Pons (tissue), 1 donor: ENCODE results near the gene DCUN1D3.
A peak's percentile ranks its signal among the peaks of the same experiment; 100 is the strongest.
"Not testable (repeated sequence)": the region's sequence is repeated elsewhere in the genome, so short reads cannot be mapped to it uniquely, and the experiment has no call there.

Experiments
- DNase-seq: peaks from one replicate; pipeline ENCODE4 v3.0.0-alpha.2; 2016; ENCODE audit warnings: low spot score

DCUN1D3 gene

DNA sequence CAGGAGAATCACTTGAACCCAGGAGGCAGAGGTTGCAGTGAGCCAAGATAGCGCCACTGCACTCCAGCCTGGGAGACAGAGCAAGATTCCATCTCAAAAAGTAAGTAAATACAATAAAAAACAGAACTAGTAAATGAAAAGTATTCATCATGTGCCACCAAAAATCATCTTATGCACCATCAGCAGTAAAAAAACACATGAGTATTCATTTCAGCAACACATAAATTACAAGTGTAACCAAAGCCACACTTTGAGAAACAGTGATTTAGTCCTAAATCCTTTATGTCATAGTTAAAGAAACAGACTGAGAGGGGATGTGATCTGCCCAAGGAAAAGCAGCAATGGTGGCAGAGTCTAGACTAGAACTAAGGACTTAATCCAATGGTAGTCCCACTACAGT is 13.0 kb downstream of the DCUN1D3 start:
- DNase-seq, result no peak

DNA sequence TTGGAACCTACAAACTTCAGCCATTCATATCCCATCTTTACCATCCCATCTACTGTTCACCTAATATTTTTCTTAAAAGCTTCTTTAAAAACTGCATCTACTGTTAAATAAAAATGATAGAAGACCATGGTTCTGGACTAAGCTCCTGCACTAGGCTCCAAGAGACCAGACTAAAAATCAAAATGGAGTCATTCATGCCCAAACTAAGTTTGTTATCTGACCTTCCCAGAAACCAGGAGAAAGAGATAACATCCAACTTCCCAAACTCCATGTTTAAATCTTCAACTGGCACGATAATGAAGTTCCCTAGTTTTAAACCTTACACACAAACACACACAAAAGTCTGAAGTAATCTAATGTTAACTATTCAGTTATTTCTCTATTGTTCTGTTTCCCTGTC is 13.8 kb downstream of the DCUN1D3 start:
- no peak for DNase-seq

DNA sequence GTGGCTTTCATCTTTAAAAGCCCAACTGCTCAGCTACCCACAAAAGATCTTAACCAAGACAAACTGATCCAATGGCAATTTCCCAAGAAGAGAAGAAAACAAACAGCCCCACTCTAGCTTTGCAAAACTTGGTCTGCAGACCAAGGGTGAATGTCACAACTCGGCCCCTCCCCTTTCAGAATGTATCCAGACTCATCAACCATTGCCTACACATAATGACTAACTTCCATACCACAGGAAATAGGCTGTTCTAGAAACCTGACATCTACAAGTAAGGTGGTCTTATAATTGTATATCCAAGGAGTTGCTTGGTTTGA is 16.0 kb downstream of the DCUN1D3 start:
- DNase-seq, result no peak

DNA sequence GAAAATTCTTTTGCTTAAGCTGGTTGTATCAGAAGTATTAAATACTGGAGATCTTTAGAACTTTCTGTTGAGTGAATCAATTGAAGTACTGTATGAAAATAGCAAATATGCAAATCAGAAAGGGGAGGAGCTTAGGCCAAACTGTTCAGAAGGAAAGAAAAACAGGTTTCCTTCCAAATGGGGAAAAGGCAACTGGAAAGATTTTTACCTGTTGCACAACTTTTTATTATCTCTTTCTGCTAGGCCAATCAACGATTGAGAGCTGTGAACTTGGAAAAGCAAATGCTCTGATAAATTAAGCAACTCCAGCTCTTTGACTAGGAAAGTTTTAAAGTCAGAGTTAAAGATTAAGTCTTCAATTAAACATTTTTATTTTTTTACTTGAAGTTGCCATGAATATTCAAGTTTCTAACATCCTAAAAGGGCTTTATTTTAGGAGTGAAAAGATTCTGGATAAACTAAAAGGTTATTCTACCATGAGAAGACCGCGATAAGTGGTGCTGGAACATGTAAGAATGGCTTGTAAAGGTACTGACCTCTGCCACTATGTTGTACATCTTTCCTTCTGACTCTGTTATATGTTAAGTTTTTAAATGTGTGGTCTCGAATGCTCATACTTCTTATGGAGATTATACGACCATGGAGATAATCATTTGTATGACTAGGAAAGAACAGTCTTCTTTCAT is 16.5 kb downstream of the DCUN1D3 start:
- DNase-seq, result no peak

DNA sequence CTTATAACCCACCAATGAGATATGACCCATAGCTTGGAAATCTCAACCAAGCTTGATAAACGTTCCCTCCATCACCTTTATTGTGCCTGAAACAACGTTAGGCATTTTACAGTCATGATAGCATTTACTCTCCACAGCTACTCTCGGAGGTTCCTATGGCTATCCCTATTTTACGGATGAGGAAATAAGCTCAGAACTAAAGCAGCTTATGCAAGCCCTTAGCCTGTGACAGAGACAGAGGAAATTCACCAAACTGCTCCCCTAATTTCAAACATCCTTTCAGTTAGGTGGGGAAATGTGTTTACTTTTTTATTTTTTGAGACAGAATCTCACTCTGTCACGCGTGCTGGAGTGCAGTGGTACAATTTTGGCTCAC is 18.7 kb downstream of the DCUN1D3 start:
- DNase-seq, result no peak

DNA sequence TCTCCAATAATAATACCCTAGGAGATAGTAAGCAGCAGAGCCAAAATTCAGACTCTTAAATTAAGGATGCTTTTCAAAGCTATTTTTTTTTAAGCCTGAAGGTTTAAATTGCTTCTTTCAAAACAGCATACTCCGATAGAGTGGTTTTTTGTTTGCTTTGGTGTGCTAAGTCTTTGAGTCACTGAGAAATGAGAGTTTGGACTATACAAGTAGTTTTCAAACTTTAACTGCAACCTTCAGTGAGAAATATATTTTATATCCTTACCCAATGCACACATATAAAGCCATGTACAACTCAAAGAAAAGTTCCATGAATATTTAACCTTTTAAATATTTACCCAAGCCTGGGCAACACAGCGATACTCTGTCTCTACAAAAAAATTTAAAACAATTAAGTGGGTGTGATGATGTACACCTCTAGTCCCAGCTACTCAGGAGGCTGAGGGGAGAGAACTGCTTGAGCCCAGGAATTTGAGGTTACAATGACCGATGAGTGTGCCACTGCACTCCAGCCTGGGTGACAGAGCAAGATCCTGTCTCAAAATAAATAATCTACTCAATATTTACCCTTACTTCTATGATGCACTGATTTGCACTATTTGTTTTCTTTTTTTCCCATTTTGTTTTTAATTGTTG is 19.2 kb downstream of the DCUN1D3 start:
- DNase-seq, result no peak

DNA sequence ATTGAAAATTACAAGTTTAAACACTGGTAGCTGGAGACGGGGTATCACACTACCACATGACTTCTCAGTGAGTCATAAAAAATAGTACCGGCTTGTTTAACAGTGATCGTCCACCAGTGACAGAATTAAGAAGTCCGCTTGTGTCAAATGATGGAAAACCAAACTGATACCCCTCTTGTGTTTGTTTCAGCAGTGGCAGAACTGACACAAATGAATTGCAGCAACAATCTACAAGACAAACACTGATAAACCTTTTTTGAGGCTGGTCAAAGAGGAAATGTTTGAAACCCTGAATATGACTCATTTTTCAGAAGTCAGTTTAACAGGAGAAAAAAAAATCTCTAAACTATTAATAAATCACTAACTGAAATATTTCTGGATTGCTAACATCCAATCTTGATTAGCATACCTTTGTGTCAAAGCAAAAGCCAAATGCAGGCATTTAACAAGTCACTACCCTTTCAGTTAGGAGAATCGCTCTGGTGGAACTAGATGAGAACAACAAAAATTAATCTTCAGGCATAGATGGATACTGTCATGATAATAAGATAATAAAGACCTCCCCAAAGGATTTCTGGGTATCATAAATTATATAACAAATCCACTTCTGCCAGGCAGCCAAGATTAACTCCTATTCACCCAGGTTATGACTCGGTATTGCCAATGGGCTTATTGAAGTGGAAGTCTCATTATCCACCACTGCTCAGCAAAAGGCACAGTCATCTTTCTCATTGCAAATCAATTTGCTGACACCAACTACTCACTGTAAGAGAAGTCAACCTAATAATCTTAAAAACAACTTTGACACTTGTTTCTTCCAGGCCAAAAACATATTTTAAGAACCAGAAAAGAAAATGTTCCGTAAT is 20.8 kb downstream of the DCUN1D3 start:
- no peak for DNase-seq

DNA sequence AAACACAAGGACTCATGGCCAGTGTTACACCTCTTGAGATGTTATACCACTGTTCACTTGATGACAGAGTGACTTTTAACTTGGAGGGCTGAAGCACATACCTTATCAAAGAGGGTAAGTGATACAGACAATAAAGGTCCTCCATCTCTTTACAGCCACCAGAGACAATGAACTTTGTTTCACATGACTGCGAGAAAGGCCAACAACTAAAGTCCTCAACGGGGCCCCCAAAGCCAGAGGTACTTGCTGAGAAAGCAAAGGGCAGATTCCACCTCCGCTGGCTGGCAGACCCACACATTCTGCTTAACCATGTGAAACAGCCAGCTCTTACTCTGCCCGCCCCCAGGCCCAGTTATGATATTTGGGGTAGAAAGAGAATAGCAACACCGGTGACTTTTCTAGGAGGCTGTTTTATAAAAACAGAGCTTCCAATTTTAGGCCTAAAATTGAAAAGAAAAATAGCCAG is 21.4 kb downstream of the DCUN1D3 start:
- DNase-seq, result no peak

DNA sequence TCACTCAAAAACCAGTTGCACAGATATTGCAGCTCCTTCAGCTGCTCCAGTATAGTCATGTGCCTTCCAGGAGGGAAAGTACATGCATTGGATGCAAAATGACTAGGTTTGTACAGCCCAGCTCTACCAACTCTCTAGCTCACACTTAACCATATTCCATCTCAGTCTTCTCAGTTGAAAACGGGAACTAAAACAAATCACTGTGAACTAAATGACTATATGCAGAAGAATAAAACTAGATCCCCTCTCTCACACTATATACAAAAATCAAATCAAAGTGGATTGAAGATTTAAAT is 24.9 kb downstream of the DCUN1D3 start:
- peak; percentile 37 for DNase-seq

DNA sequence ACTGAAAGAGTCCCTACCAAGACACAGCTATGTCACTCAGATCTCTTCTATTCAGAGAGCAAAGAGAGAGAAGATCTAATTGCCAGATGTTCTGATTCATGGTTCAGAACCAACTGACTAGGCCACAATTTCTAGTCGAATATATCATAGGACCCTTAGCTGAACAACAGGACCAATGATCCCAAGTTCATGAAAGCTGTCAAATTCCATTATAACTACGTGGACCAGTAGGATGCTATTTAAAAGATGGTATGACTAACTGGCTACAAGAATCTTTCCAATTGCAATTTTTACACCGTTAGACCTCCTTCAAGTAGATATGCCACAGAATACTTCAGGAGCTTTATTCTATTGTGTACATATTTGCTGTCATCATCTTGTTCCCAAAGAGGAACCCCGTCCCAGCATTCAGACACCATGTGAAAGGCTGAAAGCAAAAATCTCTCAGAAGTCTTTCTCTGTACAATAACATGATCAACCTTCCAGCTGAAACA is 26.0 kb downstream of the DCUN1D3 start:
- no peak for DNase-seq

DNA sequence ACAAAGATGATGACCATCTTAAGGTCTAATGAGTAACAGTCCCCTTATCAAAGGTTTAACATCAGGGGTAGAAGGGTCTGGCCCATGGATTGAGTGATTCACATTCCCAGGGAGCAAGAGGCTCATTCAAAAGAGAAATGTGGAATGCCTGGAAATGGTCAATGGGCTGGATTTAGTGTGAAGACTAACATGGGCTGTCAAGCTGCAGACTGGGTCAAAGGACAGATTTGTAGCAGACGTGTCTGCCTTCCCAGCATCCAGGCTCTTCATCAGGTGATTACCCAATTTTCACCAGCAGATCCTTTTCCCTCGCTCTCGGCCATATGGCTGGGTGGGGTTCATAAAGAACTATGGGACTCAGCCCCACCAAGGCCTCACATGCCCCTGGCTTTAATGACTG is 26.8 kb downstream of the DCUN1D3 start:
- no peak for DNase-seq

DNA sequence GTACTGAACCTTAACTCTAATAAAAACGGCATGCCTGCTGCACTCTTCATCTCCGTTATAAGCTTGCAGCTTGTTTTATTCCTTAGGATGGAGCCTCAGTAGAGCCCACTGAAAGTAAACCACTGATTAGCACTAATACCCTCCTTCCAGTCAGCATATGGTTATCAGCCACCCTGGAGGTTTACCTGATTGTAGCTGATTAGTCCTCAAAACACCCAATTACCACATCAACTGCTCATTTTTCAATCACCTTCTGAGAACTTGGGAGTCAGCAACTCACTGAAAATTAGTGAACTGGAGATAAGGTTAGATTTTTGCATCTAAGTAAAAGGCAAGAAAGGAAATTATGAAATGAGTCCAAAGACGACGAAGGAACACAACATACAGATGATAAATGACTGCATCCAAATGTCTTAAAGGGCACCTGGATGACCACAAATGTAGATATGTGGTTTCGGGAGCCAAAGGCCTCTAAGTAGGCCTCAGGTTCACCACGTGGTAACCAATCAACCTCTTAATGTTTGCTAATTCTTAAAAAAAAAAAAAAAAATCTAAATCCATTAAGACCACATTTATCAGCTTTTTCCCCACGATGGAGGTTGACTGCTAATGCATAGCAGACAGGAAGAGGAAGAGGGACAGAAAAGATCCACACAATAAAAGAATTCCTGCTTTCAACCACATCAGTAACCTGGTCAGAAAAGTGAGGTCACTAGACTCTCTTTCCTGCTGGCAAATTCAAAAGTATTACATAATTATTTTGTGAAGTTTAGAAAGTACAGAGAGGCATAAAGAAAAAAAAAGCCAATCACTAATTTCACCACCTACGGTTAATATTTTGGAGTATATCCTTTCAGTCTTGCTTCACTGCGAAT is 28.0 kb downstream of the DCUN1D3 start:
- no peak for DNase-seq

DNA sequence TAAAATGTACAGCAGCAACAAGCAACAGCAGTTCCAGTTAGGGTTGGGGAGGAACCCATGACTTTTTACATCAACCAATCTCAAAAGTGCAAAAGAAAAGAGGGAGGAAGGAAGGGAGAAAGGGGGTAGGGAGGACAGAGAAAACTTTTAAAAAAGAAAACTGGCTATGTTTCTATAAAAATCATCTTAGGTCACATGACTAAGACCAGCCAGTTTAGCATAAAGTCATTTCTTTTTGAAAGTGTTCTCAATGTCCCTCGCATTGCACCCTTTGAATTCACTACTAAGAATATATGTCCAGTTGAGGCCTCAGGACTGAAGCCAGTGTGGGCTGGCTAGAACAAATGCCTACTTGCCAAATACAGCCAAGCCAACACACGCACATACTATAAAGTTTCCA is 28.9 kb downstream of the DCUN1D3 start:
- DNase-seq, result no peak

DNA sequence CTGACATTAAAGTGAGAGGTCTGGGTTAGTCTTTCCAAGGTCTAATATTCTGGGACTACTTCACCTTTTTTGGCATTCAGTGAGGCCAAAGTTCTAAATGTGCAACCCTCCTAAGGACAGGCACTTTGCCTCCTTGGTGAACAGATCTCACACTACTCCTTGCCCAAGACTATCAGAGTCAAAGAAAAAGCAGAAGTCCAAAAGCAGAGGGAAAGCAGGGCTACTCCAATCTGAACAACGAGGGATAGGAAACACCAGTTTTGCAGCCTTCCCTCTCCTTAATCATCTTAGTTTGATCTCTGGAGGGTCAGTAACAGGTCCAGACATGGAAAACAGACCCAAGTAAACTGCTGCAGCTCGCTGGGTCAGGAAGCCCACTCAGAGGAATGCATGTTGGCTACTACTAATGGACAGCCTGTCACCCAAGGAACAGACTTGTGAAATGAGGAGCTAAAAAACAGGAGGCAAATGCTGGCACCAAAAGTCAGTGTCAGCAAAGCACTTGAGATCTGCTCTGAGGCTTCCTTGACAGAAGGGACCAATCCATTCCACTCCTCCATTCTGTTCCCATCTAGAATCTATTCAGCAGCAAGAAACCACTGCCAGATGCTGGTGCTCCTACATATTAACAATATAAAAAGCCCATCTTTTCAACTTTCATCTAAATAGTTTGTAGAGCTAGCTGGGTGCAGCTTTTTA is 29.9 kb downstream of the DCUN1D3 start:
- DNase-seq, result no peak

DNA sequence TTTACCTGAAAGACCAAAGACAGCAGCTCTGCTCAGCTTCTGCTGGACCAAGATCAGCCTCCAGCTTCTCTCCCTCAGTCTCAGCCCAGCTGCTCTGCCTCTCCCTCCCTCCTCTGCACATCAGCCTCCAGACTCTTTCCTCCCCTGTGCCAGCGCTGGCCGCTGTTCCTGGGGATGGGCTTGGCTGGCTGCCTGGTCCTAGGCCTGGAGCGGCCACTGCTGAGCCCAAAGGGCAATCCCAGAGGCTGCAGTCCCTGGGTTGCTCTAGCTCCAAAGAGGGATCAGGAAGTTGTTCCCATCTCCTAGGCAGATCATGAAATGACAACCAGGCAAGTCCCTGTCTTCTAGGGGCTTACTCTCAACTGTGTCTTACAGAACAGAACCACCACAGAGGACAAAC is 31.3 kb downstream of the DCUN1D3 start:
- DNase-seq, result peak; percentile 82

DNA sequence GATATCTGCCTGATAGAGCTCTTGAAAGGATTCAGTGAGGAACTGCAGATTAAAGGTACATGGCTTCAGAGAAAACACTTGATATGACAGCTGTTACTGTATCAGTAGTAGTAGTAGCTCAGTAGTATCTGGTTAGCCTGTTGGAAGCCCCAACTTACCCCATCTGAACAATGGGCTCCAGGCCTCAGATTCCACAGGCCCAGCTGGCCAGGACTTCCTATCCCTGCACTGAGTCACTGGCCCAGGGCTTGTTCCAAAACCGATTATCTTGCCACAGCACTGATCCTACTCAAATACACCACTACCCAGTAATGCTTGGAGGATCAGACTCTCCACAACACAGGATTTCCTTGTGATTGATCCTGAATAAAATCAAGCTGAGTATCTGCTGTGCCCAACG is 32.6 kb downstream of the DCUN1D3 start:
- DNase-seq, result no peak

DNA sequence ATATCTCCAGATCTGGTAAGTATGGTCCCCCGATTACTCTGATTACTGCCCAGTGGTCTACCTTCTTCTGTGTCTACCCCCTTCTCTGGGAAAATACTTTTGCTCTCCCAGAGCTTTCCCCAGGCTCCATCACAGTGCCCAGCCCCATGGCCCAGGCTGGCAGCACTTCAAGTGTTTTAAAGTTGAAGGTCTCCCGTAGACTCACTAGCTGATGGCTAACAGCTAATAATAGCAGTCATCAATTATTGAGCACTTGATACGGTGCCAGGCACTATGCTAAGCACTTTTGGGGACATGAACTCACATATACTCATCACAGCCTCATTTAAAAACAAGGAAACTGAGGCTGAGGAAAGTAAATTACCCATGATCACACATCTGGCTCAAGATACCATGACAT is 33.4 kb downstream of the DCUN1D3 start:
- DNase-seq, result no peak

DNA sequence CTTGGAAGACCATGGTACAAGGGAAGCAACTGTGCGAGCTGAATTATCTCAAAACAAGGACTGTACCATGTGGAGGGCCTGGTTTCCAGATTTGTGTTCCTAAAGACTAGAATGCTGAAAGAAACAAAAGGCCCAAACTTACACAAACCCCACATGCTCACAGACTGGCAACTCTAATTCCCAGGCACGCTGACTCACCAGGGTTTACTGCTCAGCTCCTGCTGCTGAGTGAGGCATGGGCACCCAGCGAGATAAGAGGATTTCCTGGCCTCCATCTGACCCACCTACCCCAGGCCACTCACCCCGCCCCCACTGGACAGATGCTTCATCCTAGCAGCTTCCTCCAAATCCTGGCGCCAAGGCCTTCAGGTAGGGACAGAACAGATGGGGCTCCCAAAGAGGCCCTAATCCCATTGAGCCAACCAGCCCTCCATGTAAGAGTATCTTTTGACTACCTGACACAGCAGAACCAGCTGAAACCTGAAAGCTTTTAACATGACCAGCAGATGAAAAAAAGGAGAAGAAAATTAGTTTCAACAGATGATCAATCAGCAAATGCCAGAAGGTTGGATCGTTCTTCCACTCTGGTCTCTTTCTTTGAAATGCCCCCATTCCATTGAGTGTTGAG is 33.9 kb downstream of the DCUN1D3 start:
- DNase-seq, result no peak

DNA sequence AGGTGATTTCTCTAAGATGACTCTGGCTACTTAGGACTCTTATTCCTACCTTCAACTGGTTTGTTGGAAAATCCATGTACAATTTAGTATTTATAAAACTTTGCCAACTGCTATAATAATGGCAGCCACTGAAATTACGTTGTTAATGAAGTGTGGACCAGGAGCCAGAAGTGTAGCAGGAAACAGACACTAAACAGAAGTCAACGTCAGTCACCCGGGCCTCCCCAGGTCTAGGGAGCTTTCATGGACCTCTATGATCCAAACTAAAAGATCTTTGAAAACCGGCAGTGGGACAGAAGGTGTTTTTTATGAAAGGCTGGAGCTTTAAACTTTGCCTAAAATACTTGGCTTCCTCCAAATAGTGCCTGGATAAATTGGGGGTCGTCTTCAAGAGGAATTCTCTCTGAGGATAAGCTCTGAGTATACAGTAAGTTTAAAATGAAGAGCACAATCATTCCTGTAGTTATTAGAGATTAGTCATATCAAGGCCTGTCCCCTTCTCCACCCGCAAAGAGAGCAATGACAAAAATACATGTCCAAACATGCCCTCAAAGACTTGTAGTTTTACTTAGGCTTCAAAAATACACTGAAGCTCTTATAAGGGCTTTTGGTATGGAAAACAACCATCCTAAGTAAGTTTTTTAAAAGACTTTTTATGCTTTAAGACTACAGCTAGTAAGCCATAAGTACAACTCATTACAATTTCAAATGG is 34.6 kb downstream of the DCUN1D3 start:
- DNase-seq, result no peak

DNA sequence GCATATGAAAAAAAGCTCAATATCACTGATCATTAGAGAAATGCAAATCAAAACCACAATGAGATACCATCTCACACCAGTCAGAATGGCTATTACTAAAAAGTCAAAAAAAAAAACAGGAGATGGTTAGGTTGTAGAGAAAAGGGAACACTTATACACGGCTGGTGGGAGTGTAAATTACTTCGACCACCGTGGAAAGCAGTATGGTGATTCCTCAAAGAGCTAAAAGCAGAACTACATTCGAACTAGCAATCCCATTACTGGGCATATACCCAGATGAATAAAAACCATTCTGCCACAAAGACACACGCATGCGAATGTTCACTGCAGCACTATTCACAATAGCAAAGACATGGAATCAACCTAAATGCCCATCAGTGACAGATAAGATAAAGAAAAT is 35.8 kb downstream of the DCUN1D3 start:
- DNase-seq, result not testable (repeated sequence)
